GM11168 (cell line): ENCODE measurements around the gene NPPB.

Experiments used
- in situ Hi-C: fragments of 300-500 bp; cut with MboI; formaldehyde crosslinking; loops from one replicate; pipeline ENCODE4 v1.12.0; 2022; ENCODE audit warnings: low sequenced_read_pairs; ENCODE audit not compliant: unreplicated experiment

Gene NPPB

DNA sequence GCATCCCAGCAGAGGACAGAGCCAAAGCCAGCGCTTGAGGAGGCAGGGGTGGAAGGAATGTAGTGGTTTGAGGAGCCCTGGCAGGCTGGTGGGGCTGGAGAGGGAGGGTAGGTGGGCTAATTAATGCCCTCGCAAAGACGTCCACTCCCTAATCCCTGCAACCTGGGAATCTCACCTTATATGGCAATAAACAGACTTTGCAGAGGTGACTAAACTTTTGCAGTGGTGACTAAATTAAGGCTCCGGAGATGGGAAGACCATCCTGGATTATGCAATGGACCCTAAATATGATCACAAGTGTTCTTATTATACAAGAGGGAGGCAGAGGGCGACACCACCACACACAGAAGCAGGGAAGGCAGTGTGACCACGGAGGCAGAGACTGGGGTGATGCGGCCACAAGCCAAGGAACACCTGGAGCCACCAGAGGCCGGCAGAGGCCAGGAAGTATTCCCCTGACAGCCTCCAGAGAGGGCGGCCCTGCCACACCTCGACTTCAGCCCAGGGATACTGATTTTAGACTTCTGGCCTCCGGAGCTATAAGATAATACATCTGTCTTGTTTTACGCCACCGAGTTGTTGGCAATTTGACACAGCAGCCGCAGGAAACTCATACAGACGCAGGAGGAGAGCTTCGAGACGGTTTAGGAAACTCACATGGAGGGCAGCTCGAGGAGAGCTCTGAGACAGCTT, 23.1 kb upstream of the NPPB start:
- in situ Hi-C loops: no loop called here

GRCh38 chr1:11880911-11881748, 22.4 kb upstream of the NPPB start:
- in situ Hi-C loops: no loop called here

DNA sequence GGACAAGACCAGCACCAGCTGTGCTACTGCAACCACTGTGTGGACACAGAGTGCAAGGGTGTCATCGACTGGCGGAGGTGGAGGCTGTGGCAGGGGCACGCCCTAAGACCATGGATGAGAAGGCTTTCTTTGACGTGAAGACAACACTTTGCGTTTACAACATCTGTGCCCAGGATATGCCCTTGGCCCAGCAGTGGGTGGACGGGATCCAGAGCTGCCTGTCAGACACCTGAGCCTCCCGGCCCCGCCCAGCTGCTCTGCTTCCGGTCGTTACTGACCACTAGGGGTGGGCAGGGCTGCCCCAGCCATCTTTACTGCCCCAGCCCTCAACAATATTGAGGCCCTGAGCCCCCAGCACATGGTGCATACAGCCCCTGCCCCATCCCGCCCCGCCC, 21.4 kb upstream of the NPPB start:
- in situ Hi-C loops: no loop called here

- in situ Hi-C loops: no loop called here
Observed at GRCh38 chr1:11879311-11880180, 20.8 kb upstream of the NPPB start.

DNA sequence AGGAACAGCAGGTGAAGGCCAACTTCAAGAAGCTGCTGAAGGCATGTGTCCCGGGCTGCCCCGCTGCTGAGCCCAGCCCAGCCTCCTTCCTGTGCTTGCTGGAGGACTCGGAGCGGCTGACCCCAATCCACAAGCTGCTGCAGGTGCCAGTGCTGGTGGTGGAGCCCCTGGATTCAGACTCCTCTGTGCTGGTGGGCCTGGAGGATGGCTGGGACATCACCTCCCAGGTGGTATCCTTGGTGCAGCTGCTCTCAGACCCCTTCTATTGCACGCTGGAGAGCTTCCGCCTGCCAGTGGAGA, 20.1 kb upstream of the NPPB start:
- in situ Hi-C loops: no loop called here

DNA sequence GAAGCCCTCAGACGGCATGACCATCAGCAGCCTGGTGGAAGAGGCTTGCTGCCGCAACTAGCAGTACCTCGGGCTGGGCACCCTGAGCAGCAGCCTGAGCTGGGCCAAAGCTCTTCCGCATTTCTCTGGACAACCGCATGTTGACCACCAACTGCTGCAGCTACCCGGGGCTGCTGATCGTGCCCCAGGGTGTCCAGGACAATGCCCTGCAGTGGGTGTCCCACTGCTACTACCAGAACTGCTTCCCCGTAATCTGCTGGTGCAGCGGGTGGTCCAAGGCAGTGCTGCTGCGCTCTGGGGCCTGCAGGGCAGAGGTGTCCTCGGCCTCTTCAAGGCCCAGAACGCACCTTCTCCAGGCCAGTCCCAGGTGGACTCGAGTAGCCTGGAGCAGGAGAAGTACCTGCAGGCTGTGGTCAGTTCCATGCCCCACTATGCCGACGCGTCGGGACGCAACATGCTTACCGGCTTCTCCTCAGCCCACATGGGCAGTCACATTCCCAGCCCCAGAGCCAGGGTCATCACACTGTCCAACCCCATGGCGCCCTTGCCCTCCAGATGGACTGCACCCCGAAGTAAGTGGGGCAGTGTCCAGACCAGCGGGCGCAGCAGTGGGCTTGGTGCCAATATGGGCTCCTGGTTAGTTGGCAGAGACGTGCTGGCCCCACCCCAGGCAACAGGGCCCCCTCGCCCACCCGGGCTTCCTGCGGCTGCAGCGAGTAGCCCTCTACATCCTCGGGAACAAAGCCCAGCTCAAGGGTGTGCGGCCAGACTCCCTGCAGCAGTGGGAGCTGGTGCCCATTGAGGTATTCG, 19.5 kb upstream of the NPPB start:
- in situ Hi-C loops: no loop called here

GRCh38 chr1:11877074-11877473, 18.3 kb upstream of the NPPB start:
- in situ Hi-C loops: no loop called here

DNA sequence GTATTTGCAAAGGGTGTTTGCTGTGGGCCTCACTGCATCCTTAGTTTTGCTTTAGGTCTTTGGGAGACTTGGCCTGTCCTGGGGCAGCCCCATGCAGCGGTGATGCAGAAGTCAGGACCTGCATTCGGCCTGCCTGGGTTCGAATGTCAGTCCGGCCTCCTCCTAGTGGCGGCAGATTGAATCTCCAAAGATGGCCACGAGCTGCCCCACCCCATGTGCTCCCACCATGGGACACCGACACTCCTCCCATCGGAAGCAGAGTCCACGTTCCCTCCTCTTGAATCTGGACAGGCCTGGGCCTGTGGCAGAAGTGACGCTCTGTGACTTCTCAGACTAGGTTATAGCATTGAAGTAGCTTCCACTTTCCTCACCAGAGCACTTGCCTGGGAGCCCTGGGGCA, 16.3 kb upstream of the NPPB start:
- in situ Hi-C loops: no loop called here

DNA sequence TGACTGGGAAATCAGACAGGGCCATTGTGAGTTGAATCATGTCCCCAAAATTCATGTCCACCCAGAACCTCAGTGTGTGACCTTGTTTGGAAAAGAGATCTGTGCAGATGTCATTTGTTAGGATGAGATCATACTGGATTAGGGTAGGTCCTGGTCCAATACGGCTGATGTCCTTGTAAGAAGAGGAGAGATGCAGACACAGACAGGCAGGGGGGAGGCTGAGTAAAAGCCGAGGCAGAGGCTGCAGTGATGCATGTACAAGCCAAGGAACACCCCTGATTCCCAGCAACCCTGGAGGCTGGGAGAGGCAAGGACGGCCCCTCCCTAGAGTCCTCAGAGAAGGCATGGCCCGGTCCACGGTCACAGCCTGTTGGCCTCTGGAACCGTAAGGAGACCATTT, 15.9 kb upstream of the NPPB start:
- in situ Hi-C loops: no loop called here

GRCh38 chr1:11874258-11874562, 15.5 kb upstream of the NPPB start:
- in situ Hi-C loops: no loop called here

GRCh38 chr1:11873395-11874257, 14.9 kb upstream of the NPPB start:
- in situ Hi-C loops: no loop called here

- in situ Hi-C loops: no loop called here
Observed at GRCh38 chr1:11872545-11872944, 13.8 kb upstream of the NPPB start.

DNA sequence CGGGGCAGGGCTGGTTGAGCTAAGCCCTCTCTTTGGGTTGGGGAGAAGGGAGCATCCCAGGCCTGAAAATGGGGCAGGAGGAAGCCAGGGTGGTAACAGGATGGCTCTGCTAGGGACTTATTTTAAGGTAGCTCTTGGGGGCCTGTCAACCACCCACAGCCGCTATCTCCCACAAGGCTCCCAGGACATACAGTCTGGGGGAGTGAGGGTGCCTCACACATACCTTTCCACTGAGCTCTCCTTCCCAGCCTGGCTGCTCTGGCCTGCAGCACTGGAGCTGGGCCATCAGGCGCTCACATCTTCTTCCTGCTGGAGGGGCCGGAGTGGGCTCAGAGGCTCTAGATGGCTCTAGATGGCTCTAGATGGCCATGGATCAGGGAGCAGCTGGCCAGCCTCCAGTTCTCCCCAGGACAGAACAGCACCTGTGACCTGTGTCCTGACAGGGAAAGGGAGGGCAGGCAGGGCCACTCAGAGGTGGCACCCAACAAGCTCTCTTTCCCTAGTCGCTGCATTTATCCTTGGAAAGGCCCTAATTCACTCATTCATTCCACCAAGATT, 11.0 kb upstream of the NPPB start:
- in situ Hi-C loops: no loop called here

- in situ Hi-C loops: no loop called here
Observed at GRCh38 chr1:11869104-11869503, 10.4 kb upstream of the NPPB start.

DNA sequence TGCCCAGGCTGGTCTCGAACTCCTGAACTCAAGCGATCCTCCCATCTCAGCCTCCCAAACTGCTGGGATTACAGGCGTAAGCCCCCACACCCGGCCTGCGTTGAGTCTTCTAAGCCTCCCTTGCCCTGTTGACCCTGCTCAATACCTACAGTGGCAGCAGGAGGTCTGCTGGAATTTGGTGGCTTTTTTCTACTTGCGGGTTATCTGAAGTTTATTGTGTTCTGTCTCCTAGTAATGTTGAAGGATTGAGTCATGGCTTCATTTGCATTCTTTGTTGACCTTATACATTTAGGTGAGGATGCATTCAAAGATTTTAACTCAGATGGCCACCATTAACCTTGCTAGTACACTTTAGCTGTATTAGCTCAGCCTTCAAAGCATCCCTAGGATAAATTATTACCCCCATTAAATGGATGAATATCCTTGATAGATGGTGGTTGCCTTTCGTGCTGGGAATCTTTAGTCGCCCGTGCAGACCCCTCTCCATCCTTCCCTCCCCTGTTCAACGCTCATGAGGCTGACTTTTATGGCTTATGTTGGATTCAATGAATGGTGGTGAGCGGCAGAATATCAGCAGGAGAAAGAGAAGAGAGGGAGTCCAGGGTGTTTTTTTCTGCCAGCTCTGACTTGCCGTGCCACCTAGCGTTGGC, 9.7 kb upstream of the NPPB start:
- in situ Hi-C loops: no loop called here

- in situ Hi-C loops: no loop called here
Observed at GRCh38 chr1:11862890-11863289, 4.1 kb upstream of the NPPB start.

- in situ Hi-C loops: no loop called here
Observed at GRCh38 chr1:11860587-11860986, 1.8 kb upstream of the NPPB start.

DNA sequence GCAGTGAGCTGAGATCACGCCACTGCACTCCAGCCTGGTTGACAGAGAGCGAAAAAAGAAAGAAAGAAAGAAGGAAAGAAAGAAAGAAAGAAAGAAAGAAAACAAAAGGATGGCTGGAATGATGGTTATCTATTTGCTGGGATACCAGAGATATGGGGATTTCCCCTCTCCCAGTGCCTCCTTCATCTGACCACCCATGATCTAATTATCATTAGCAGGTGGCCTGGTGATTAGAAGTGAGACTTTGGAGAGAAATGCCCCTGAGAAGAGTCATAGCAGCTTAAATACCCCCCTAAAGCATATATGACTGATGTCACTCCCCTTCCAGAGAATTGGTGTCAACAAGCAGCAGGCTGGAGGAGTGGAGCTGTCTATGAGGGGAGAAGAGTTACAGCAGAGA, 1.3 kb upstream of the NPPB start:
- in situ Hi-C loops: no loop called here
